ENCODE data around the gene RAD51B.

RAD51B gene

DNA sequence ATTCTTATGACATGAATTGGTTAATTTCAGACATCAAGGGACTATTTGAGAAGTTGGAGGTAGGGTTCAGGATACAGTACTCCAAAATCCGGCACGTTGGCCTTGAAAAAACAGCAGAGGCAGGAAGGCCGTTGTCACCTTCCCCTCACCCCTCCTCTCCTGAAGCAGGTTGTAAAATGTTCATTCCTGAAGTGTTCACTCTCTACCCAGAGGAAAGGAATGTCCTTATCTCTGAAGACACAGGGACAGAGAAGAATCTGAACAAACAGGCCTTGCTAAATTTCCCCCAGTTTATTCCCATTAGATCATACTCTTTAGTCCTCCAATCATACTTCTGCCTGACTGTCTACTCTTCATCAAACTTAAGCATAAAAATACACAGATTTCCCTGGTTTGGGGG lies 659.7 kb downstream of the RAD51B start:
- no peak for DNase-seq

DNA sequence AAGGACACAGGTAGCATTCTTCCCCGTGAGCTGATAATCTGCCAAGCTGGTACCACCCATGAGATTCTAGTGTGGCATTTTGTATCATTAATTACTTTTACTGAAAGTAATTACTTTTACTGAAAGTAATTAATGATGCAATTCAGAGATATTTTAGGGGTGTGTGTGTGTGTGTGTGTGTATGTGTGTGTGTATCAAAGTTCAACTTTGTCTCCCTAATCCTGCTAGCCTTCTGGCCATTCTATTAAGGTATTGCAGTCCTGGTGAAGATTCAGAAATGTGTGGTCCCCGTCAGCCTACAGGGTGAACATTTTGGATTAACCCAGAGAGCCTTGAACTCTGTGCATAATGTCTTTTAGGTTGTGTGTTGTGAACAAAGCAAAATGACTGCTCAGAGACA lies 662.4 kb downstream of the RAD51B start:
- DNase-seq = no peak

DNA sequence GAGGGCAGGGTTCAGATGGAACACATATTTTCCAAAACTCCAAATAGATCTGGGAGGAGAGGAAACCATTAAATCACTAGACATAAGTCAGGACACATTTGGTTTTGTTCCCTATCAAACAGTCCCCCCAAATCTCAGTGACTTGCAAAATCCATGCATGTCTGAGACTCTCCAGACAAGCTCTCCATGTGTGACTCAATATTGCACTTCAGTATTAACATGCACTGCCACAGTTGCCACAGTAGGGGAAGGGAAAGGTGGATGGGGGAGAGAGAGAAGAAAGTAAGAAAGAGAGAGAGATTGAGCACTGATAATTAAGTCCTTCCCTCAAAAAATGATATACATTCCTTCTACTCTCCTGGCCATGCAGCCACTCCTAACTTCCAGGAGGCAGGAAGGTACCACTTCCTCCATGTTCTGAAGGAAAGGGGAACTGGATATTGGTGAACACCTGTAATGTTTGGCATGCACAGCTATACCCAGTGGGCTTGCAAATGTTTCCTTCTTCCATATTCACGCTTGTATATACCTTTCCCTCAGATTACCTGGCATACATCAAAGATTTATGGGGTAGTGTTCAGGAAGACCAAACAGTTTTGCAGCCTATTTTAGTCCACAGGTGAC lies 663.3 kb downstream of the RAD51B start:
- DNase-seq = no peak

DNA sequence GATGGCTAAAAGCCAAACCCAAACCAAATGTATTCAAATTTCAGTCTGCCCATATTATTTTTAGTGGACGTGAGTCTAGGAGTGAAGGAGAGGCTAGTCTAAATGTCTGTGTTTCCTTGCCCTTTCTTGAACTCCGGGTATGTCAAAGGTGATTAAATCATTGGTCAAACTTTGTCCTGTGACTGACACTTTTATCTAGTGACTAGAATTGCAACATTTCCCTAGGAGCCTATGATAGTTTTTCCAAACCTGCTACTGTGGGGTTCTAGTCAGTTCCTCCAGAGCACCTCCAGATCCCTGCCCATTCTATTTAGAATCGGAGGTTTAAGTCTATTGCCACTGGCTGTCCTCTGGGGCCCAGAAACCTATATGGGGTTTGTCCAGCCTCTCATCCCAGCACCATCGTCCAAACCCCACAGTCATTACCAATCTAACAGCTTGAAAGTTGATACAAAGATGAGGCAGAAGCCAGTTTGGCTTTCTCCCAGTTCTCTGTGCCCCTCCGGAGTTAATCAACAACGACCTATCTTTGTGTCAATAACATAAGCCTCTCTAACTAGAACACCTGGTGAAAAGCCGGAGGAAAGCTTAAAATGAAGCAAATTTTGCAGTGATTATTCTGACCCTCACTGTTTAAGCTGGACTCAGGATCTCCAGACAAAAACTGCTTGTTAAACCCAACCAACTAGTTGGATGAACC lies 666.6 kb downstream of the RAD51B start:
- no peak for DNase-seq

DNA sequence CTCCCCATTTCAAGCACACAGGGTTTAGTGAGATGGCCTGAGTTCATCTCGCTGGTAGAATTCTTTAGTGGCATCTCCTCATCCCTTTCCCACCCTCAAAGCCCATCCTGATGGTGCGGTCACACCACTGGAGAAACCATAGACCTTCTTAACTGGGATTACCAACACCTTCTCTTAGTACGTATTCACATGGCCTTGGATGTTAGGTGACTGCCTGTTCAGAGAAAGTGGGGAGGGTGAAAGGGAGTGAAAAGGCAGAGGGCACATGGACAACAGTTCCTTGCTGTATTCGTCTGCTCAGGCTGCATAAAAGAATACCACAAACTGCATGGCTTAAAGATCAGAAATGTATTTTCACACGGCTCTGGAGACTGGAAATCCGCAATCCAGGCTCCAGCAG lies 667.2 kb downstream of the RAD51B start:
- DNase-seq = no peak

DNA sequence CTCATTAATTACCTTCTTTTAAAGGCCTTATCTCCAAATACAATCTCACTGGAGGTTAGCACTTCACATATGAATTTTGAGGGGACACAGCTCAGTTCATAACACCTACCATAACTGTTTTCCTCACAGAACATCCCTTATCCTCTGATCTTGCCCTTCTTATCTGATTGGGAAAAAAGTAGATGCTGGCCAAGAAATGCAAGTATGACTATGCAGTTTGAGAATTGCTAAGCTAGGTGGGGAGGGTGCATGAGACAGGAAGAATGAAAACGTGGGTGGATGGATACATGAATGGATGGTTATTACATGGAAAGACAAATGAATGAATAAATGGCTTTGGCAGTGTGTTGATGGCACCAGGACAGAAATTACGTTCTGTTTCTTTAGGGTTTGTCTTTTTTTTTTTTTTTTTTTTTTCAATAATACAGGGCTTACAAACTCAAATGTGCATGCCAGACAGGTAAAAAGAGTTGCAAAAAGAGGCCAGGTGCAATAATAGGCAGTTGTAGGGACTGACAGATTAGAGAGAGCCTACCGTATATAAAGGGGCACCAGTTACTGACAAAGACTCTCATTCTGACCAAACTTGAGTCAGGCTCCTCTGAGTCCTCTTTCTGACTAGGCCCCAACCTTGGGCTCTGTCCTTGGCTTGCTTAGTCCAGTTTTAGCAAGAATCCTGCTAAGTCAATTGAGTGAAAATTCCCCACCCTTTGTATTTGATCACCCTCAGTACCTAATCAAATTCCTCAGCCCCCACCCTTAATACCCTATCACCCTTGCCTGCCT lies 668.4 kb downstream of the RAD51B start:
- DNase-seq = no peak

DNA sequence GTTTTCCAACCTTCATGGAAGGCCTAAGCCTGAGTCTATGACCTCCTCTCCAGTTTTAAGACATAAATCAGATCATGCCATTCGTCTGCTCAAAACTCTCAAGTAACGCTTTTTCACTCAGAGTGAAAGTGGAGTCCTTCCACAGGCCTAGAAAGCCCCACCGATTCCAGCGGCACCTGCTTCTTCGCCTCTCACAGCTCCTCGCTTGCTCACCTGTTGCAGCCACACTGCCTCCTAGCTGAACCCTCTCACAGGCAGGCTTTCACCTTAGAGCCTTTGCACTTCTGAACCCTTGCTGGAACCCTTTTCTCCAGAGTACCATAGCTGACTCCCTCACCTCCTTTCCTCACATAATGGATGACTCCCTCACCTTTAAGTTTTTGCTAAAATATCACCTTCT lies 672.2 kb downstream of the RAD51B start:
- no peak for DNase-seq

DNA sequence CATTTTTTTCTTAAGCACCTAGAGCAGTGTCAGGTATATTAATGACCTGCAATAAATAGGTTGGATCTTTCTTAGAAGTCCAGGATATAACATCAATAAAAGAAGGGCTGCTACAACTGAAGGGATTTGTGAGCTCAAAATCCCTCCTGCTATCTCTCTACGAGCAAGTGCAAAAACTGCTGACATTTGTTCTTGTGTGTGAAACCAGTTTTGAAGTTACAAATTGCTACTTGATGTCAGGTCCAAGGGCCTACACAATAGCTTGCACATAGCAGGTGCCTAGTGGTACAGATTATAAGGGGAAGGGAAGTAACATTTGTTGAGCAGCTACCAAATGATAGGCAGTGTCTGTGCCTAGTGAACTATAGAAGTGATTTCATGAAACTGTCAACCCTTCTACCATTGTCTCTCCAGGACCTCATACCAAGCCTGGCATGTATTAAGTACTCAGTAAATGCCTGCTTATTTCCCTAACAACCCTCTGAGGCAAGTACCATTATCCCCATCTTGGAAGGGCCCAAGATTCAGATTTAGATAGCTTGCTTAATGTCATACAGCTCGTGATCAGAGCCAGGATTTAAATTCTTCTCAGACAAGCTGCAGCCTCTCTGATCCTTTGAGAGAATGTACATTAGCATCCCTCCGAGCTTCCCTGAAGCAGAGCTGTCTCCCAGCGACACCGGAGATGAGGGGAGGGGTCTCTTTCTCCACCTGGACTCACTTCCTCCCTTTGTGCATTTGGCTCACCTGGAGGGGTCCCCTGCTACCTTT lies 673.0 kb downstream of the RAD51B start:
- no peak for DNase-seq

DNA sequence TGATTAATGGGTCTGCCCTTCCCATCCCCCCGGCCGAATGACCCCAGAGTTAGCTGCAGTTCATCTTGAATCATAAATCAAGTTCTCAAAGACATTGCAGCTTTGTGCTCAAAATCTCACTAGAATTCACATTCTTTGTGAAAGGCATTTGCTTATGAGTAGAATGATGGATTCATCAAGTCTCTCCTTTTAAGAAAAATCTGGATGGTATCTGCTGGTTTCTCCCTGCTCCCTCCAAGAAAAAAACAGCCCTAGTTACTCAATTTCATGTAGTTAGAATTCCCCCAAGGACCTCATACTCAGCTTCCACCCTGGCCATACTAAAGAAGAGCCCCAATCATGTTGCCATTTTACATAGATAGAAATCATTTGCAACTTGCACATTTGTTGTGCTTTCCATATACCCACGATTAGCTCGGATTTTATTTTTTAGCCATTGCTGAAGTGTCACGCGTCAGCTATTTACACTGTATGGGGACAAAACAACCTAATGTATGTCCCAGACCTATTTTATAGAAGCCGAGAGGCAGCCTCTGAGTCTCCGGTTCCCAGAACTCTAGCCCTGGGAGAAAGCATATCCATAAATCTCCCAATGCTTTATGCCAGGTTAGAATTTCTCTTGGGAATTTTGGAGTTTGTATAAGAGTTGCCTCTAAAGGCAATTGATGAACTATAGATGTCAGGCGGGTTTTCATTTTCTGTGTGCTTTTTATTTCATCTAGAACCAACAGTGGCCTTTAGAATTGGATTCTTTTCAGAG lies 673.8 kb downstream of the RAD51B start:
- no peak for DNase-seq

DNA sequence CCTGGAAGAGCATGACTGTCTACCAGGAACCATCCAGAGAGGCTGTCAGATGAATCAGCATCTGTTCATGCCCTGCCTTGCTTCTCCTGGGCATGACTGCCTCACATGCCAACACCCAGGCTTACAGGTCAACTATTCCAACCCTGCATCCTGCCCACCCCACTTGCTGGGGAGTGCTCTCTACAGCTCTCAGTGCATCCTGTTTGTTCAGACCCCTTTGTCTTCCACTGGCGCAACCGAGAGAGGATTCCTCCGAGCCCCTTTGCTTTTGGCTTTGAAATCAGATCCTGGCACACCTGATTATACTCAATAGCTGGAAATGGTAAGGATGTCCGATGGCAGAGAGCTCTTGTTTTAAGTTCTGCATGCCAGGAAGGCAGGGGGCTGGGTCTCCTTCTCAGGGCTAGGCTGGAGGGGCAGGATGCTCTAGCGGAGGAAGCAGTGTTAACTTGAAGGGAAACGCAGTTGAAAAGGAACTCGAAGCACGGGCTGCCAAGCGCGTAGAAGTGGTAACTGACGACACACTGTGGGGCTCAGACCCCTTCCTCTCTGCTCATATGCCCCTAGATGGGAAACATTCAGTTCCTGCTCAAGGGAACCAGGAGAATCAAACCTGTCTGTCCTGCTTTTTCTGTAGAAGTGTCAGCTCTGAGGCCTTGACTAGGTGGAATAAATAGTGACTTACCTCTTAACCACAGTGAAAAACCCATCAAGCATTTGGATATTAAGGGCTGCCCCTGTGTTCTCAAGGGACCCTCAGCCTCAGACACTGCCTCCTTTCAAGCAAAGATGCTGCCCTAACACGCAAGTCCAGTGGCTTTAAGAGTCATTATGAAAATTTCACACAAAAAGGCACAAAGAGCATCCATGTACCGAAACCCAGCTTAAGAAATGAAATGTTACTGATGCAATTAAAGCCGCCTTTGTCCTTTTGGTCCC lies 675.8 kb downstream of the RAD51B start:
- DNase-seq = no peak

DNA sequence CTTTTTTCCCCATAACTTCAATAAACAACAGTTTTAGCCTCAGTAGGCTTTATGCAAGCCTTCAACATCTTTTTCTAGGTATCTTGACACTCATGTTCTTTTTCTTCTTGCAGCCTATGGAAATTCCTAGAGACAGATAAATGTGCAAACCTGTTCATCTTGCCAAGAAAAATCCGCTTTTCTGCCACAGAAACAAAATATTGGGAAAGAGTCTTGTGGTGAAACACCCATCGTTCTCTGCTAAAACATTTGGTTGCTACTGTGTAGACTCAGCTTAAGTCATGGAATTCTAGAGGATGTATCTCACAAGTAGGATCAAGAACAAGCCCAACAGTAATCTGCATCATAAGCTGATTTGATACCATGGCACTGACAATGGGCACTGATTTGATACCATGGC lies 677.4 kb downstream of the RAD51B start:
- DNase-seq = no peak

DNA sequence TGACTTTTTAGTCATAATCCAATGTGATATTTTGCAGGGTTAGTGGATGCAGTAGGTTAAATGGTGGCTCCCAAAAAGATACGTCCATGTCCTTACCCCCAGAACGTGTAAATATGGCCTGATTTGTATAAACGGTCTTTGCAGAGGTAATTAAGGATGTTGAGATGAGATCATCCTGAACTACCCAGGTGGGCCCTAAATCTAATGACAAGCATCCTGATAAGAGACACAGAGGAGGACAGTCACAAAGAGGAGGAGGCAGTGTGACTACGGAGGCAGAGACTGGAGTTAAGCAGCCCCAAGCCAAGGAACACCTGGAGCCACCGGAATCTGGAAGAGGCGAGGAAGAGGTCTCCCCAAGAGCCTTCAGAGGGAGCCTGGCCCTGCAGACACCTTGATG lies 679.9 kb downstream of the RAD51B start:
- DNase-seq = no peak

DNA sequence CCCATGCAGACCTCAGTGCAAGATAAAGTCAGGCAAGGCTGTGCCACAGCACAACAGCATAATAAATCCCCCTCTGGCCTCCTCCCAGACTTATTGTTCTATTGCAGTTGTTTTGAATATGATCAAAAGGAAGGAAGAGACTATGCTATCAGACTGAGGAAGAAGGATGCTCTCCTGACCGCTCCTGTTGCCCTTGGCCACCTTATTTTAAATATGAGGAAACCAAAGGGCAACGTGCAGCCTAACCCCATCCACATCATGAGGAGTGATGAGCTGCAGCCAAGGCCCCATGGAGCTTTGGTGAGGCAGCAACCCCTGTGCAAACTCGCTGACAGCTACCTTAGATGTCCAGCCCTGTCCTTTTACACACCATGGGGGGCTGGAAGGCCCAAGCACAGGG lies 681.6 kb downstream of the RAD51B start:
- no peak for DNase-seq

DNA sequence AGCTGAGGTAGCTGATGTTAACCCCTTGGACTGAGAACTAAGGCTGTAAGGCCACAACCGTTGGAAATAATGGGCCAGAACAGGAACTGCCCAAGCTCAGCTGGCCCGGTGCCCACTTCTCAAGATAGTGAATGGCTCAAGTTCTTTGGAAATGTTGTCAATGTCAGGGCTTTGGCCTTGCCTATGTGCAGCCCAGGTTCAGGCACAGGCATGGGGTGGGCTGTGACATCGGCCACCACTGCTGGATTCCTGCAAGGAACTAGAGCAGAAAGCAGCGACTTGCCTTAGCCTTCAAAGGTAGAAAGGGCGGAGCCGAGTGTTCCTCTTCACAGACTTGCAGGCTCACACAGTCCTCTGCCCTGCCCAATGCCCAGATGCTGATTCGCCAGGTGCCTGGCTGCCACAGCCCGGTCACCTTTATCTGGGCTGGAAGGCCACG lies 682.1 kb downstream of the RAD51B start:
- DNase-seq = no peak

DNA sequence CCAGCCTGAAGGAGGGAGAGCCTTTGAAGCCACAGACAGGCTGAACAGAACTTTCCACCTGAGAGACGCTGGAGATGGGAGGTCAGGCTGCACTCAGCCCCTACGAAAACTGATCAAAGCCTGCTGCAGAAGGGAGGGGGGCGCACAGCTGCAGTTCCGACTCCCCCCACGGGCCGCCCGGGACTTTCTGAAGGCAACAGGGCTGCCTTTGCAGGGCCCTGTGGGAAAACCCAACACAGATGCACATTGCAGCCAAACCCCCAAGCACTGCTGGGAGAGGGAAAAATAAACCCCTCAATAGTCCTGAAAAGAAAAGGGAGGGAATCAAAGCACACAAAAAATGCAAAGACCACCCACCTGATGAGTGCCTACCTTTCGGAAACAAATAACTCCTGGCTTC lies 682.7 kb downstream of the RAD51B start:
- DNase-seq = no peak

DNA sequence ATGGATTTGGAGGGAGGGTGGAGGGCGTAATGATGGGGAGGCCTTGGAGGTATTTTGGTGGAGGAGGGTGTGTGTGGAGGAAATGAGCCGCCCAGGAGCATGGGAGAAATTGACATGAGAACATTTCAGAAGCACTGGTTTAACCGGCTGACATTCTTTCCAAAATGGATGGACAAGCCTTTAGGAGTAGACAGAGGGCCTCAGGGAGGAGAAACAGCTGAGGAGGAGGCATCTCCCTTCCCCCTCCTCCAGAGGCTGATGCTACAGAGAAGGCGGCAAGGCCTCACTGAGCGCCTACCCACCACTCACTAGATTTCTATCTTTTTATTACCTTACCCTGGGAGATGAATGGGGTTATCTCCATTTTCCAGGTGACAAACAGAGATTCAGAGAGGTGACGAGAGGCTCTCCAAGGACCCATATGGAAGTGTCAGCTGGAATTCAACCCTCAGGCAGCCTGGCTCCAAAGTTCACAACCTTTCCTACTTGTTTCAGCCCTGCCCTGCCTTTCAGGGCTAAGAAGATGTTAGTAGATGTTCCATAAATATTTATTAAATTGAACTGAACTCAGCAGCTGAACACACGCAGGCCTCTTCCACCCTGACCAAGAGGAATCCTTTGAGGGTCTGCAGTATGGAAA lies 683.7 kb downstream of the RAD51B start:
- no peak for DNase-seq

DNA sequence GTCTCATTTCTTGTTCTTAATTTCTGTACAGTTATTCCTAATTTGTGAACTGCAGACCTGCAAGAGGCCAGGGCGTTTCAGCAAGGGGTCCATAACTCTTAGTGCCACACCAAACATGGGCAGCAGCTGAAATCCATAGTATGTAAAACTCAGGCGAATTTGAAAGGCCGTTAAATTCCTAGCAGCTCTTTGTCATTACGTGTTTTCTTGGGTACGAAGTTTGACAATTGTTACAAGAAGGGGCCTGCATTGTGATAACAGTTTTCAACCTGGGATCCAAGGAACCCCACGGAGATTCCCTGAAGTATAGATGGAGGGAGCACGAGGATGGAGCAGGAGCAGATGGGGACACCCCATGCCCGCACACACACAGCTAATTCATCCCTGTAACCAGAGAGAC lies 685.3 kb downstream of the RAD51B start:
- DNase-seq = no peak

DNA sequence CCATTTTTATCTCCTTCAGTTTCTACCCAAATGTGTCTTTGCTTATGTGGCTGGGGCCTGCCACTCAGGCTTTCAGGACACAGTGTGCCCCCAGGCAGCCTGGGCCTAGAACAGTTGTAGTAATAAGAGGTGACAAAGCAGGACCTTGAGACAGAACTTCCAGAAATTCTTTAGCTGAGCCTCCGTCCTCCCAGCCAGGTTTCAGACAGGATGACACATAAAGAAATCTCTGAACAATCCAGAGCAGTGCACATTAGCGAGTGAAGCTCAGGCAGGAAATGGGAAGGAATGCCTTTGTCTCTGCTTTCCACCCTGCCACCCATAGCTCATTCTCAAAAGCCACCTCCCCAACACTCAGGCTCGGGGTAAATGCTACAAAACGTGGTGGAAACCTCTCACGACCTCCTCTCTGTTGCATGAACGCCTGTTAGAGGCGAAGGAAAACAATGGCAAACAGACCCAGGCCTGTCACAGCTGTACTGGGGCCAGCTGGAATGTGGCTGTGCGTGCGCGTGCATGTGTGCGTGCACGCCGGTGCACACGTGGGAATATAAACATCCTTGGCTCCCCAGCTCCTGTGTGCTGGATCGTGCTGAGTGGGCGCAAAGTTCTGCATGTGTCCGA lies 686.6 kb downstream of the RAD51B start:
- no peak for DNase-seq

DNA sequence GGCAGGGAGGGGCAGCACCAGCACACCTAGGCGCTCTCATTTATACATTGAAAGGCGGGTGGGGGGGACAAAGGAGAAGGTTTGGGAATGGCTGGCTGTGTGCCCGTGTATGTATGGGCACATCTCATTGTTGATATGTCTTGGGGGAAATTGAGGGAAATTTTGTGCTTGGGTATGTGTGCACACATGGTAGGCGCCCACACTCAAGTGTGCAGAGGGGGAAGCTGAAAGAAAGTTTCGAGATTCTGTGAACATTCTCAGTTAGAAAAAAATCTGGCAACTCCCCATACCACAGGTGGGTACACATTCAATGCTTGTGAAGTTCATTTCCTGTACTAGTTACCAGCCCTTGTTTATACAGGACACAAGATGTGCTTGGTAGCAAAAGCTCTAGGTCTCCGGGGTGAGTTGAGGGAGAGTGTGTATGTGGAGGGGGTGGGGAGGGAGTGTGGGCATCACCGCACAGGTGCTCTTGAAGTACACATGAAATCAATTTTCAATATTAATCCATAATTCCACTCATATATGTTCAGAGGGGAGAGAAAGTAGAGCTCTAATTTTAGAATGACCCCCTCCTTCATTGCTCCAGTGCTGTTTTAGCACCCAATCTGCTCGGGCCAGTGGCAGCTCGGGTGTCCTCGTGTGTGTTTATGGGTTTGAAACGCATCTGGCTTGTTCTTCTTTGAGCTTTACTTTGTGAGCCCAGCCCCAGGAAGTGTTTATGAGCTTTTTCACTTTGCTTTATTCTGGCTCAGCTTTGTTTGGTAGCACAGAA lies 687.3 kb downstream of the RAD51B start:
- peak; percentile 64 for DNase-seq

All from CD4-positive, alpha-beta T cell treated with Interleukin-17A for 1 hour (primary cell).